Measurements from ENCODE around the gene MCF2L2.

MCF2L2 gene

GRCh38 chr3:183313764-183314163 lies 114.7 kb downstream of the MCF2L2 start:
- Histone ChIP-seq H3K27me3 (no peaks in the 10 kb centered on the region), H3K4me3 (ENCODE audit: low read depth, low read length) (no peak overlapping the region), H3K36me3 (no peaks in the 10 kb centered on the region), H3K9me3 (no peaks in the 10 kb centered on the region), H3K4me1 (no peaks in the 10 kb centered on the region)
- TF ChIP-seq, protein P1, sequence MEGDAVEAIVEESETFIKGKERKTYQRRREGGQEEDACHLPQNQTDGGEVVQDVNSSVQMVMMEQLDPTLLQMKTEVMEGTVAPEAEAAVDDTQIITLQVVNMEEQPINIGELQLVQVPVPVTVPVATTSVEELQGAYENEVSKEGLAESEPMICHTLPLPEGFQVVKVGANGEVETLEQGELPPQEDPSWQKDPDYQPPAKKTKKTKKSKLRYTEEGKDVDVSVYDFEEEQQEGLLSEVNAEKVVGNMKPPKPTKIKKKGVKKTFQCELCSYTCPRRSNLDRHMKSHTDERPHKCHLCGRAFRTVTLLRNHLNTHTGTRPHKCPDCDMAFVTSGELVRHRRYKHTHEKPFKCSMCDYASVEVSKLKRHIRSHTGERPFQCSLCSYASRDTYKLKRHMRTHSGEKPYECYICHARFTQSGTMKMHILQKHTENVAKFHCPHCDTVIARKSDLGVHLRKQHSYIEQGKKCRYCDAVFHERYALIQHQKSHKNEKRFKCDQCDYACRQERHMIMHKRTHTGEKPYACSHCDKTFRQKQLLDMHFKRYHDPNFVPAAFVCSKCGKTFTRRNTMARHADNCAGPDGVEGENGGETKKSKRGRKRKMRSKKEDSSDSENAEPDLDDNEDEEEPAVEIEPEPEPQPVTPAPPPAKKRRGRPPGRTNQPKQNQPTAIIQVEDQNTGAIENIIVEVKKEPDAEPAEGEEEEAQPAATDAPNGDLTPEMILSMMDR (IDR thresholded peaks at IDR 0.05; ENCODE audit: low read depth, low read length) = no peak
- no peak for DNase-seq

DNA sequence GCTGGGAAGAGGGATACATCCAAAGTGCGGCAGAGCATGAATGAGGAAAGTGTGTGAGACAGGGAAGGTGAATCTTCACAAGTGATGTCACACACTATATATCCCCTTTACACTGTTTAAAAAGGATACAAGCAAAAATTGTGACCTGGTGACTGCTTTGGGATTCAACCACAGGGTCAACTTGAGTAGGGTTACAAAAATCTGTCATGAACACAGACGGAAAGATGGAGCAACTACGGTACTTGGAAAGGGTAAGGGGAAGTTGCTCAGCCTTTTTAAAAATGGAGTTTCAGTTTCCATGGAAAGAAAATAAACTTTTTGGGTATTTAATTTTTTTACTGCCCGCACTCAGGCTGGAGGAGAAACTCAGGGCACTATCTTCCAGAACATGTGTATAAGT lies 115.1 kb downstream of the MCF2L2 start:
- H3K36me3 ChIP-seq = no peaks in the 10 kb centered on the region
- no peak overlapping the region for H3K4me3 ChIP-seq (ENCODE audit: low read depth, low read length)
- no peaks in the 10 kb centered on the region for H3K9me3 ChIP-seq
- no peaks in the 10 kb centered on the region for H3K27me3 ChIP-seq
- no peaks in the 10 kb centered on the region for H3K4me1 ChIP-seq
- DNase-seq = no peak
- TF ChIP-seq, protein P1 (IDR thresholded peaks at IDR 0.05; ENCODE audit: low read depth, low read length) = no peak

- DNase-seq = no peak
- H3K27me3 ChIP-seq = no peaks in the 10 kb centered on the region
- H3K4me3 ChIP-seq (ENCODE audit: low read depth, low read length) = no peak overlapping the region
- H3K4me1 ChIP-seq = no peaks in the 10 kb centered on the region
- TF ChIP-seq, protein P1 (IDR thresholded peaks at IDR 0.05; ENCODE audit: low read depth, low read length) = no peak
- no peaks in the 10 kb centered on the region for H3K9me3 ChIP-seq
- H3K36me3 ChIP-seq = no peaks in the 10 kb centered on the region
Observed at GRCh38 chr3:183312433-183312832, 116.0 kb downstream of the MCF2L2 start.

GRCh38 chr3:183310936-183311335 lies 117.5 kb downstream of the MCF2L2 start:
- DNase-seq = no peak
- Histone ChIP-seq H3K4me3 (ENCODE audit: low read depth, low read length) (no peak overlapping the region), H3K9me3 (no peaks in the 10 kb centered on the region), H3K36me3 (no peaks in the 10 kb centered on the region), H3K4me1 (no peaks in the 10 kb centered on the region), H3K27me3 (no peaks in the 10 kb centered on the region)
- TF ChIP-seq, protein P1 (IDR thresholded peaks at IDR 0.05; ENCODE audit: low read depth, low read length) = no peak

GRCh38 chr3:183309276-183309675 lies 119.1 kb downstream of the MCF2L2 start:
- no peak for DNase-seq
- H3K9me3 ChIP-seq = no peaks in the 10 kb centered on the region
- TF ChIP-seq, protein P1 (IDR thresholded peaks at IDR 0.05; ENCODE audit: low read depth, low read length) = no peak
- H3K36me3 ChIP-seq = no peaks in the 10 kb centered on the region
- H3K27me3 ChIP-seq = no peaks in the 10 kb centered on the region
- H3K4me3 ChIP-seq (ENCODE audit: low read depth, low read length) = no peak overlapping the region
- H3K4me1 ChIP-seq = no peaks in the 10 kb centered on the region

GRCh38 chr3:183308751-183309150 lies 119.7 kb downstream of the MCF2L2 start:
- Histone ChIP-seq H3K9me3 (no peaks in the 10 kb centered on the region), H3K4me3 (ENCODE audit: low read depth, low read length) (no peak overlapping the region), H3K4me1 (no peaks in the 10 kb centered on the region), H3K36me3 (no peaks in the 10 kb centered on the region), H3K27me3 (no peaks in the 10 kb centered on the region)
- TF ChIP-seq, protein P1 (IDR thresholded peaks at IDR 0.05; ENCODE audit: low read depth, low read length) = no peak
- DNase-seq = no peak

Measured in BE2C (cell line).